Gastroesophageal sphincter (tissue), 4 donors: ENCODE measurements around the gene HTR4. TPM values are rescaled to one million over a fixed set of nuclear protein-coding genes. Genes with fewer than 3 reads are reported as not detected.

ENCODE experiments used
- ATAC-seq: fragments of 150-250 bp; one replicate; pipeline ENCODE4 v1.9.1; 2016; ENCODE audit warnings: mild to moderate bottlenecking, moderate library complexity
- H3K27ac ChIP-seq, 4 donors: fragments of 200-600 bp; sonication (generic) in 3 of 4; 1 replicate in 3 of 4; 2 replicates in 1 of 4; pipeline ENCODE4 v1.5.1; 2016 to 2019
- H3K27me3 ChIP-seq: fragments of 200-600 bp; sonication (generic); one replicate; pipeline ENCODE4 v1.5.1; 2019
- H3K36me3 ChIP-seq, 2 donors: fragments of 200-600 bp; sonication (generic); one replicate each; pipeline ENCODE4 v1.5.1; 2019; ENCODE audit warnings: control low read depth in 1 of 2
- H3K4me1 ChIP-seq, 3 donors: fragments of 200-600 bp; sonication (generic); 1 replicate in 2 of 3; 2 replicates in 1 of 3; pipeline ENCODE4 v1.5.1; 2016 to 2019; ENCODE audit warnings: control low read depth in 2 of 3
- H3K4me3 ChIP-seq, 2 donors: fragments of 200-600 bp; sonication (generic); one replicate each; pipeline ENCODE4 v1.5.1; 2019; ENCODE audit warnings: mild to moderate bottlenecking in 1 of 2, moderate library complexity in 1 of 2
- H3K9me3 ChIP-seq, 3 donors: fragments of 200-600 bp; sonication (generic); one replicate each; pipeline ENCODE4 v1.5.1; 2017 to 2019; ENCODE audit warnings: control low read depth in 2 of 3
- CTCF ChIP-seq, 4 experiments: fragments of 200-600 bp in 2 of 4; fragments of 450-650 bp in 2 of 4; sonication (generic) in 1 of 4; IDR thresholded peaks; one replicate each; pipeline ENCODE4 v1.5.1; 2017 to 2019; ENCODE audit warnings: antibody characterized with exemption in 4 of 4, mild to moderate bottlenecking in 2 of 4, moderate library complexity in 2 of 4
- EP300 ChIP-seq: sonication (generic); formaldehyde crosslinking; IDR thresholded peaks from one replicate; pipeline ENCODE4 v1.6.1; 2017; ENCODE audit warnings: antibody characterized with exemption, mild to moderate bottlenecking
- POLR2A ChIP-seq, 2 donors: fragments of 450-650 bp; IDR thresholded peaks; one replicate each; pipeline ENCODE4 v1.6.1; 2017; ENCODE audit warnings: antibody characterized with exemption in 2 of 2, mild to moderate bottlenecking in 2 of 2, moderate library complexity in 1 of 2
- POLR2AphosphoS5 ChIP-seq: sonication (generic); formaldehyde crosslinking; IDR thresholded peaks from one replicate; pipeline ENCODE4 v1.6.1; 2017; ENCODE audit warnings: antibody characterized with exemption
- WGBS, 2 donors: methylation state at CpG; one replicate each; pipeline ENCODE4 v1.1.5; 2018; ENCODE audit warnings: low coverage in 1 of 2; 5-methylcytosine and 5-hydroxymethylcytosine counted together
- total RNA-seq, 4 donors: library from RNA; depleted of rRNA; stranded (reverse); fragments of >200 nt; gene quantifications; one replicate each; pipeline ENCODE4 v1.1.0, GENCODE V29; 2016

Gene HTR4
- total RNA-seq, 4 donors from 2014 or later: 0.27 to 1.0 TPM; not detected in 2

GRCh38 chr5:148663509-148663908 lies 9.2 kb upstream of the HTR4 start:
- no peak for TF ChIP-seq POLR2AphosphoS5
- TF ChIP-seq CTCF (IDR thresholded peaks at IDR 0.05): no peak
- TF ChIP-seq EP300: no peak
- TF ChIP-seq POLR2A (IDR thresholded peaks at IDR 0.05): no peak
- no peak overlapping the region for H3K4me3 ChIP-seq
- H3K4me1 ChIP-seq: no peaks in the 10 kb centered on the region
- 55 to 62% methylated on average over 2 of the region's 2 CpGs for WGBS, 2 donors
- H3K27me3 ChIP-seq: peaks cover under 1% of the 10 kb centered on the region
- no peak overlapping the region for H3K27ac ChIP-seq
- no peaks in the 10 kb centered on the region for H3K36me3 ChIP-seq
- H3K9me3 ChIP-seq: no peaks in the 10 kb centered on the region
- ATAC-seq: no peak

GRCh38 chr5:148660346-148660660 lies 6.0 kb upstream of the HTR4 start:
- 28 to 65% methylated on average over 5 of the region's 5 CpGs for WGBS, 2 donors
- Histone ChIP-seq H3K27ac (no peak overlapping the region), H3K36me3 (no peaks in the 10 kb centered on the region), H3K27me3 (peaks cover 19% of the 10 kb centered on the region), H3K9me3 (no peaks in the 10 kb centered on the region), H3K4me3 (no peak overlapping the region), H3K4me1 (no peaks in the 10 kb centered on the region)
- TF ChIP-seq CTCF (IDR thresholded peaks at IDR 0.05) (no peak), POLR2AphosphoS5 (no peak), EP300 (no peak), POLR2A (IDR thresholded peaks at IDR 0.05) (no peak)
- ATAC-seq: no peak

GRCh38 chr5:148659641-148660345 lies 5.5 kb upstream of the HTR4 start:
- Histone ChIP-seq H3K4me1 (no peaks in the 10 kb centered on the region), H3K36me3 (no peaks in the 10 kb centered on the region), H3K27ac (no peak overlapping the region), H3K9me3 (no peaks in the 10 kb centered on the region), H3K4me3 (no peak overlapping the region), H3K27me3 (peaks cover 23% of the 10 kb centered on the region)
- TF ChIP-seq POLR2AphosphoS5 (no peak), EP300 (no peak), POLR2A (IDR thresholded peaks at IDR 0.05) (no peak), CTCF (IDR thresholded peaks at IDR 0.05) (no peak)
- no peak for ATAC-seq
- 52 to 100% methylated on average over 1 to 2 of the region's 2 CpGs for WGBS, 2 donors

GRCh38 chr5:148653291-148653835 lies 964 bp downstream of the HTR4 start:
- H3K9me3 ChIP-seq: no peaks in the 10 kb centered on the region
- WGBS, 2 donors: 77 to 89% methylated on average over 8 to 10 of the region's 11 CpGs
- H3K27ac ChIP-seq: no peak overlapping the region
- ATAC-seq: peak; percentile 31
- peaks cover 38% of the 10 kb centered on the region for H3K27me3 ChIP-seq
- peaks cover 0 to 11% (median 0%) of the 10 kb centered on the region in 3 donors for H3K4me1 ChIP-seq
- no peak for TF ChIP-seq POLR2A (IDR thresholded peaks at IDR 0.05)
- no peak for TF ChIP-seq EP300
- no peak for TF ChIP-seq CTCF (IDR thresholded peaks at IDR 0.05)
- TF ChIP-seq POLR2AphosphoS5: no peak
- H3K4me3 ChIP-seq: peak overlapping the region in 1 of 2 donors; percentile 40
- no peaks in the 10 kb centered on the region for H3K36me3 ChIP-seq

GRCh38 chr5:148651528-148651927 lies 2.8 kb downstream of the HTR4 start:
- Histone ChIP-seq H3K9me3 (no peaks in the 10 kb centered on the region), H3K4me3 (no peak overlapping the region), H3K27me3 (peaks cover 28% of the 10 kb centered on the region), H3K4me1 (peaks cover 0 to 11% (median 0%) of the 10 kb centered on the region in 3 donors), H3K36me3 (no peaks in the 10 kb centered on the region), H3K27ac (no peak overlapping the region)
- no peak for ATAC-seq
- TF ChIP-seq CTCF (IDR thresholded peaks at IDR 0.05) (no peak), POLR2AphosphoS5 (no peak), EP300 (no peak), POLR2A (IDR thresholded peaks at IDR 0.05) (no peak)
- WGBS, 2 donors: 50 to 75% methylated on average over 1 of the region's 1 CpG
